Measurements from ENCODE around the gene DRG2. TPM values are rescaled to one million over a fixed set of nuclear protein-coding genes. Genes with fewer than 3 reads are reported as not detected.

The DRG2 gene, protein sequence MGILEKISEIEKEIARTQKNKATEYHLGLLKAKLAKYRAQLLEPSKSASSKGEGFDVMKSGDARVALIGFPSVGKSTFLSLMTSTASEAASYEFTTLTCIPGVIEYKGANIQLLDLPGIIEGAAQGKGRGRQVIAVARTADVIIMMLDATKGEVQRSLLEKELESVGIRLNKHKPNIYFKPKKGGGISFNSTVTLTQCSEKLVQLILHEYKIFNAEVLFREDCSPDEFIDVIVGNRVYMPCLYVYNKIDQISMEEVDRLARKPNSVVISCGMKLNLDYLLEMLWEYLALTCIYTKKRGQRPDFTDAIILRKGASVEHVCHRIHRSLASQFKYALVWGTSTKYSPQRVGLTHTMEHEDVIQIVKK
- total RNA-seq, result 10 to 100 TPM; 20.6 to 41.8 TPM
- 10 to 100 TPM; 33.0 to 34.6 TPM for polyA plus RNA-seq (ENCODE audit: insufficient read length in 2 of 2)
- long read RNA-seq, donor 1, transcript DRG2-201 (13 exons, 1,964 nt), result major isoform, 7 of 9 reads
- long read RNA-seq, donor 1, partial matches to known transcripts, result 0 of 9 reads
- long read RNA-seq, donor 1, other reads (novel, unspliced or antisense), result 0 of 9 reads
- long read RNA-seq, donor 2, partial matches to known transcripts, result 0 of 4 reads
- long read RNA-seq, donor 2, other reads (novel, unspliced or antisense), result 0 of 4 reads
- long read RNA-seq, donor 3, transcript DRG2-201 (13 exons, 1,964 nt), result major isoform, 7 of 8 reads
- long read RNA-seq, donor 3, partial matches to known transcripts, result 0 of 8 reads
- long read RNA-seq, donor 3, other reads (novel, unspliced or antisense), result 0 of 8 reads
- long read RNA-seq, donor 4, transcript DRG2-201 (13 exons, 1,964 nt), result major isoform, 16 of 16 reads
- long read RNA-seq, donor 4, partial matches to known transcripts, result 0 of 16 reads
- long read RNA-seq, donor 4, other reads (novel, unspliced or antisense), result 0 of 16 reads

DNA sequence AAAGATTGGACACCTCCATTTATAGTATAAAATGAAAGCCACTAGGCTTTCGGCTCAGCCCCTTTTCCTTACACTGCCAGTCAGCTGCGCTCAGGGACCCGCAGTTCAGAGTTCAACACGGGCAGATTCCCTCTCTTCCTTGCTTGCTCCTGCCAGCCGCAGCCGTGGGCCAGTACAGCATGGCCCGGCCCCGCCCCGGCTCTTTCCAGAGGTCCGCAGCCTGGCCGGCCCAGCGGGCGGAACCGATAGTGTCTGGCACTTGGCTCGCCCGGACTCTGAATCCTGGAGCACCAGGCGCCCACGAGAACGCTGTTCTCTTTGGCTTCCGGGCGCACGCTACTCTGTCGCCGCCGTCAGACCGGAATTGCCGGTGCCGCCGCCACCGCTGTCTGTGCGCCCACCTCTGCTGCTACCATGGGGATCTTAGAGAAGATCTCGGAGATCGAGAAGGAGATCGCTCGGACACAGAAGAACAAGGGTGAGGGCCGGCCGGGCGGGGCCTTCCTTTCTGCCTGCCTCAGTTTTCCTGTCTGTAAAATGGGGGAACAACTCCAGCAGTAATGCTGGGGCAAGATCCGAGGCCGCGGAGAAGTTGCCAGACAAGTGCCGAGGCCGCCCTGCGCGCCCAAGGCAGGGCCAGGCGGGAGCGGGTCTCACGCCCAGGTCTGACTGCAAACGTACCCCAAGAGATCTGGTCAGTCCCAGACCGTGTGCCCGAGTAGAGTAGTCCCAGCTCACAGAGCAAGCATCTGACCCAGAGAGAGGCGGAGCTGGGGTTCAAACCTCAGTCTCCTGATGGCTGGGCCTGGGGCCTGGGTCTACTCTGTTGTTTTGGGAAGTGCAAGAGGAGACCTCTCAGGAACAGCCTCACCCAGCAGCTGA lies at the start of gene DRG2:
Gene DRG2 (plus strand): TSS at position 339 of the 882 bp plus-strand sequence. CDS start 76 bp downstream, at position 415.
- peak; percentile 84 to 97 (median 88) for DNase-seq (ENCODE audit: low read depth in 4 of 6, low spot score in 6 of 6)
- Histone ChIP-seq H3K4me3 (ENCODE audit: low read depth, low read length) (peak within 1 kb of the TSS; percentile 91), H3K27me3 (ENCODE audit: control insufficient read depth, insufficient read depth, low read length) (no peaks in the 10 kb centered on the region), H3K27ac (ENCODE audit: low read depth, low read length) (peak within 1 kb of the TSS; percentile 84), H3K36me3 (ENCODE audit: control insufficient read depth, insufficient read depth, low read length) (peaks cover 16% of the 10 kb centered on the region), H3K9me3 (ENCODE audit: control insufficient read depth, insufficient read depth, low read length) (no peaks in the 10 kb centered on the region), H3K4me1 (ENCODE audit: control insufficient read depth, insufficient read depth, low read length) (peaks cover 19% of the 10 kb centered on the region)
- WGBS (ENCODE audit: insufficient coverage), result 2% methylated on average over 52 of the region's 52 CpGs

DNA sequence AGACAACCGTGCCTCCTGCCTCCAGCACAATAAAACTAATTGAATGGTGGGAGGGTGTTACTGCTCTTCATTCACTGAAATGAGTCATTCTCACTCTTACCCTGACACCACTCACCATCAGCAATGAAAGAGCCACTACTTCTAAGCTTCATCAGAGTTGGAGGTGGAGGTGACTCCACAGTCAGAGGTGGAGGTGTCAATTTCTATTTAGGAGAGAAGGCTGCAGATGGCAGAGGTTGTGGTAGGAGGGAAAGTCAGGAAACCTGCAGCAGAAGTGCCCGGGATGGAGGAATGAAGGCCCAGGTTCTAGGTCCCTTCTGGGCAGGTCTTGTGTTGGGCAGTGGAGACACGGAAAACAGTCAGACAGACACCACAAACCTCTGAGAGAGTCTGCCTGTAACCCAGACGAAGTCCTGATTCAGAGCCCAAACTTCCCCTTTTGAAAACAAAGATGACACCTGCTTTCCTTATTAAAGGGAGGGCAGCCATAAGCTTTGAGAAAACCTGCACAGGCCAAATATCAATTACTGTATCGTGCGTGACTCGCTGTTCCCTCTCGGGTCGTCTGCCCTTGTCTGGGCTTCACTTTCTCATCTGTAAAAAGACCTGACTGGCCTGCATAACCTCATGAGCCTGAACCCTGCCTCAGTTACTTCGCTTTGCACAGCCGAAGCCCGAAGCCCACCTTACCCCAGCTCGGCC lies 49.4 kb upstream of the DRG2 start:
- 6% methylated on average over 12 of the region's 13 CpGs for WGBS (ENCODE audit: insufficient coverage)
- H3K36me3 ChIP-seq (ENCODE audit: control insufficient read depth, insufficient read depth, low read length), result no peaks in the 10 kb centered on the region
- no peak for DNase-seq (ENCODE audit: low read depth in 4 of 6, low spot score in 6 of 6)
- peaks cover 24% of the 10 kb centered on the region for H3K4me1 ChIP-seq (ENCODE audit: control insufficient read depth, insufficient read depth, low read length)
- no peaks in the 10 kb centered on the region for H3K9me3 ChIP-seq (ENCODE audit: control insufficient read depth, insufficient read depth, low read length)
- H3K4me3 ChIP-seq (ENCODE audit: low read depth, low read length), result peak overlapping the region; percentile 73
- peak overlapping the region; percentile 50 for H3K27ac ChIP-seq (ENCODE audit: low read depth, low read length)
- no peaks in the 10 kb centered on the region for H3K27me3 ChIP-seq (ENCODE audit: control insufficient read depth, insufficient read depth, low read length)

GRCh38 chr17:18038861-18039534 lies 48.8 kb upstream of the DRG2 start, which contains the start of the genes ATPAF2 and GID4:
Gene ATPAF2 (minus strand): TSS chr17:18039168. CDS start chr17:18039013, 155 bp downstream.
Gene GID4 (plus strand): TSS chr17:18039408. CDS start chr17:18039465, 57 bp downstream.
- Histone ChIP-seq H3K36me3 (ENCODE audit: control insufficient read depth, insufficient read depth, low read length) (no peaks in the 10 kb centered on the region), H3K27ac (ENCODE audit: low read depth, low read length) (peak within 1 kb of the TSS; percentile 67), H3K9me3 (ENCODE audit: control insufficient read depth, insufficient read depth, low read length) (no peaks in the 10 kb centered on the region), H3K4me3 (ENCODE audit: low read depth, low read length) (peak within 1 kb of the TSS; percentile 73), H3K27me3 (ENCODE audit: control insufficient read depth, insufficient read depth, low read length) (no peaks in the 10 kb centered on the region), H3K4me1 (ENCODE audit: control insufficient read depth, insufficient read depth, low read length) (peaks cover 24% of the 10 kb centered on the region)
- WGBS (ENCODE audit: insufficient coverage), result 0% methylated on average over 65 of the region's 67 CpGs
- DNase-seq (ENCODE audit: low read depth in 4 of 6, low spot score in 6 of 6), result peak; percentile 94 to 100 (median 98)

DNA sequence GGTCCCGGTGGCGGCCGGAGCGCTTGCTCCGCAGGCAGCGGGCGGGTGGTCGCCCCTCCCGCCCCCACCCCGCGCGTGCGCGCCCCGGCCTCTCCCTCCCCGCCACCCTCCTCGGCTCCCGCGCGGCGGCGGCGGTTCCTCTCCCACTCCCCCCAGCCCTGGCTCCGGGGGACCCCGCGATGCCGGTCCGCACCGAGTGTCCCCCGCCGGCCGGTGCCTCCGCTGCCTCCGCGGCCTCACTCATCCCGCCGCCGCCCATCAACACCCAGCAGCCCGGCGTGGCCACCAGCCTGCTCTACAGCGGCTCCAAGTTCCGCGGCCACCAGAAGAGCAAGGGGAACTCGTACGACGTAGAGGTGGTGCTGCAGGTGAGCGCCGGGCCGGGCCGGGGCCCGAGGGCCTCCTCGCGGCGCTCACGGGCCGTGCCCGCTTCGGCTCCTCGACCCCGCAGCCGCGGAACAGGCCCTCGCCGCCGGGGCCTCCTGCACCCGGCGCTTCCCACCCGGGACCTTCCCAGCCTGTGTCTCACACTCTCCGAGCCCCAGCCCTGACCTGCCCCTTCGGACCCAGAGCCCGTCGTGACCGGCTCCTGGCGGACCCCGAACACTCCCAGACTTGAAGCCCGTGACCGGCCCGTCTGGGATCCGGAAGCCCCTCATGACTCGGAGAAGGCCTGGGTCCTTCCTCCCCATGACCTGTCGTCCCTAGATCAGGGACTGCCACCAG lies 48.0 kb upstream of the DRG2 start:
- H3K9me3 ChIP-seq (ENCODE audit: control insufficient read depth, insufficient read depth, low read length), result no peaks in the 10 kb centered on the region
- WGBS (ENCODE audit: insufficient coverage), result under 1% methylated on average over 67 of the region's 81 CpGs
- H3K36me3 ChIP-seq (ENCODE audit: control insufficient read depth, insufficient read depth, low read length), result no peaks in the 10 kb centered on the region
- H3K27ac ChIP-seq (ENCODE audit: low read depth, low read length), result peak overlapping the region; percentile 67
- DNase-seq (ENCODE audit: low read depth in 4 of 6, low spot score in 6 of 6), result peak in 1 of 6 donors; percentile 27
- H3K27me3 ChIP-seq (ENCODE audit: control insufficient read depth, insufficient read depth, low read length), result no peaks in the 10 kb centered on the region
- H3K4me1 ChIP-seq (ENCODE audit: control insufficient read depth, insufficient read depth, low read length), result peaks cover 24% of the 10 kb centered on the region
- H3K4me3 ChIP-seq (ENCODE audit: low read depth, low read length), result peak overlapping the region; percentile 73

DNA sequence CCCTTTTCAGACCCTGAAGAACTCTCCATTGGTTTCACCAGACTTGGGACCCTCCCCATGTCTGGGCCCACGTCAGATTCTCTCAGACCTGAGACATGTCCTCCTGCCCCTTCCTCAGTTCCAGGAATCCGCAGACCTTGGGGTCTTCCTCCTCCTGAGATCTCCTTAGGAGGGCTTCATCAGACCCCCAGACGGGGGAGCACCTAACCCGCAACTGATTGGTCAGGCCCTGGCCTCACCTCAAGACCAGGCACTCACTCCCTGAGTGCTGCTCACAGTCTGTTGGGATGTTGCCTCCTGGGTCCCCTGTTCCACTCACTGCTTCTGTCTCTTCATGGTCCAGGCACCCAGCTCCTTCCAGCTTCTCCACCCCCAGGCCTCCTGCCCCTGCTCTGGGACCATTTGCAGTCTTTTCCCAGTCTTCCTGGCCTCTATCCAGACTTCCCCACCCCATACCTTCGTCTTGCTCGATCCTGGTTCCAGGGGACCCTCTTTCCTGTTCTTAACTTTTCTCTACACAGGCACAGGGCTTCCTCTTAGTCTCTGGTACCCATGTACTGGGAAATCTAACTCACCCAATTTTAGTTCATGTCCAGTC lies 47.4 kb upstream of the DRG2 start:
- Histone ChIP-seq H3K4me1 (ENCODE audit: control insufficient read depth, insufficient read depth, low read length) (peaks cover 24% of the 10 kb centered on the region), H3K36me3 (ENCODE audit: control insufficient read depth, insufficient read depth, low read length) (peaks cover 2% of the 10 kb centered on the region), H3K27ac (ENCODE audit: low read depth, low read length) (no peak overlapping the region), H3K9me3 (ENCODE audit: control insufficient read depth, insufficient read depth, low read length) (no peaks in the 10 kb centered on the region), H3K27me3 (ENCODE audit: control insufficient read depth, insufficient read depth, low read length) (no peaks in the 10 kb centered on the region), H3K4me3 (ENCODE audit: low read depth, low read length) (peak overlapping the region; percentile 73)
- WGBS (ENCODE audit: insufficient coverage), result 28% methylated on average over 6 of the region's 6 CpGs
- no peak for DNase-seq (ENCODE audit: low read depth in 4 of 6, low spot score in 6 of 6)

GRCh38 chr17:18041776-18042175 lies 46.0 kb upstream of the DRG2 start:
- Histone ChIP-seq H3K4me3 (ENCODE audit: low read depth, low read length) (no peak overlapping the region), H3K27ac (ENCODE audit: low read depth, low read length) (no peak overlapping the region), H3K27me3 (ENCODE audit: control insufficient read depth, insufficient read depth, low read length) (no peaks in the 10 kb centered on the region), H3K36me3 (ENCODE audit: control insufficient read depth, insufficient read depth, low read length) (peaks cover 12% of the 10 kb centered on the region), H3K4me1 (ENCODE audit: control insufficient read depth, insufficient read depth, low read length) (peaks cover 24% of the 10 kb centered on the region), H3K9me3 (ENCODE audit: control insufficient read depth, insufficient read depth, low read length) (no peaks in the 10 kb centered on the region)
- WGBS (ENCODE audit: insufficient coverage), result 60% methylated on average over 1 of the region's 1 CpG
- DNase-seq (ENCODE audit: low read depth in 4 of 6, low spot score in 6 of 6), result no peak

GRCh38 chr17:18042983-18043382 lies 44.8 kb upstream of the DRG2 start:
- Histone ChIP-seq H3K36me3 (ENCODE audit: control insufficient read depth, insufficient read depth, low read length) (peaks cover 20% of the 10 kb centered on the region), H3K4me1 (ENCODE audit: control insufficient read depth, insufficient read depth, low read length) (peaks cover 20% of the 10 kb centered on the region), H3K9me3 (ENCODE audit: control insufficient read depth, insufficient read depth, low read length) (no peaks in the 10 kb centered on the region), H3K27me3 (ENCODE audit: control insufficient read depth, insufficient read depth, low read length) (no peaks in the 10 kb centered on the region), H3K27ac (ENCODE audit: low read depth, low read length) (no peak overlapping the region), H3K4me3 (ENCODE audit: low read depth, low read length) (no peak overlapping the region)
- WGBS (ENCODE audit: insufficient coverage), result 40% methylated on average over 1 of the region's 8 CpGs
- no peak for DNase-seq (ENCODE audit: low read depth in 4 of 6, low spot score in 6 of 6)

All from spinal cord (tissue), 10 donors.